HG03457 (cell line): Measurements from ENCODE around the gene GJD4.

Experiments used
- ATAC-seq: cut with Tn5 transposase; IDR thresholded peaks from one replicate; pipeline ENCODE4 v1.9.1; 2021; ENCODE audit warnings: moderate number of reproducible peaks; ENCODE audit not compliant: unreplicated experiment

GJD4 gene

GRCh38 chr10:35578618-35578956, 26.6 kb upstream of the GJD4 start:
- ATAC-seq, result no peak

- no peak for ATAC-seq
Observed at GRCh38 chr10:35579116-35579515, 26.0 kb upstream of the GJD4 start.

GRCh38 chr10:35579726-35580422, 25.3 kb upstream of the GJD4 start:
- no peak for ATAC-seq

- ATAC-seq, result no peak
Observed at GRCh38 chr10:35580423-35580770, 24.7 kb upstream of the GJD4 start.

- no peak for ATAC-seq
Observed at GRCh38 chr10:35581655-35582054, 23.5 kb upstream of the GJD4 start.

- ATAC-seq, result no peak
Observed at GRCh38 chr10:35584946-35585345, 20.2 kb upstream of the GJD4 start.

- ATAC-seq, result no peak
Observed at GRCh38 chr10:35585356-35585755, 19.8 kb upstream of the GJD4 start.

GRCh38 chr10:35585903-35586535, 19.1 kb upstream of the GJD4 start:
- ATAC-seq, result no peak

GRCh38 chr10:35588836-35589235, 16.3 kb upstream of the GJD4 start:
- no peak for ATAC-seq

- ATAC-seq, result no peak
Observed at GRCh38 chr10:35592441-35592840, 12.7 kb upstream of the GJD4 start.

GRCh38 chr10:35594115-35595079, 10.7 kb upstream of the GJD4 start:
- ATAC-seq, result no peak

GRCh38 chr10:35595106-35595505, 10.0 kb upstream of the GJD4 start:
- ATAC-seq, result no peak

- no peak for ATAC-seq
Observed at GRCh38 chr10:35598379-35598778, 6.8 kb upstream of the GJD4 start.

GRCh38 chr10:35600193-35600592, 4.9 kb upstream of the GJD4 start:
- ATAC-seq, result no peak

GRCh38 chr10:35606430-35606829, 1.3 kb downstream of the GJD4 start:
- ATAC-seq, result no peak

- no peak for ATAC-seq
Observed at GRCh38 chr10:35607475-35608327, 2.6 kb downstream of the GJD4 start.

GRCh38 chr10:35608328-35608672, 3.2 kb downstream of the GJD4 start:
- ATAC-seq, result no peak

- ATAC-seq, result no peak
Observed at GRCh38 chr10:35611750-35612149, 6.6 kb downstream of the GJD4 start.

GRCh38 chr10:35612385-35613106, 7.4 kb downstream of the GJD4 start:
- ATAC-seq, result no peak

- ATAC-seq, result no peak
Observed at GRCh38 chr10:35613107-35613440, 7.9 kb downstream of the GJD4 start.
